Pancreas (tissue), 10 donors: Measurements from ENCODE around the gene CHRDL1. TPM values are rescaled to one million over a fixed set of nuclear protein-coding genes. Genes with fewer than 3 reads are reported as not detected.
A peak's percentile ranks its signal among the peaks of the same experiment; 100 is the strongest.
"Not testable (repeated sequence)": the region's sequence is repeated elsewhere in the genome, so short reads cannot be mapped to it uniquely, and the experiment has no call there.

Source experiments
- ATAC-seq, 4 donors: fragments of 200-7000 bp; cut with Tn5 transposase; one replicate each; pipeline versions ENCODE4 v1.8.0 to v1.9.1; 2020; ENCODE audit warnings: mild to moderate bottlenecking in 4 of 4, moderate library complexity in 4 of 4
- DNase-seq, 6 donors: peaks; one replicate each; pipeline ENCODE4 v3.0.0-alpha.2; 2020
- FAIRE-seq: peaks from 2 replicates; lab custom pipeline; 2012; peaks lifted over from hg19 to GRCh38; lab: Jason Lieb, UNC
- H3K27ac ChIP-seq, 4 donors: fragments of 200-600 bp; sonication (generic); 1 replicate in 3 of 4; 2 replicates in 1 of 4; pipeline versions ENCODE4 v1.5.0 to v1.8.0; 2020
- H3K27me3 ChIP-seq, 4 donors: fragments of 200-600 bp; one replicate each; pipeline ENCODE4 v1.8.0; 2021
- H3K36me3 ChIP-seq, 3 donors: fragments of 200-600 bp; sonication (generic) in 1 of 3; one replicate each; pipeline versions ENCODE4 v1.5.0 to v1.8.0; 2020 to 2021
- H3K4me1 ChIP-seq, 3 donors: fragments of 200-600 bp; one replicate each; pipeline ENCODE4 v1.8.0; 2021
- H3K4me3 ChIP-seq, 4 donors: fragments of 200-600 bp; sonication (generic) in 2 of 4; one replicate each; pipeline versions ENCODE4 v1.5.0 to v1.8.0; 2020 to 2021
- H3K9me3 ChIP-seq, 4 donors: fragments of 200-600 bp; one replicate each; pipeline ENCODE4 v1.8.0; 2021
- CTCF ChIP-seq, 4 donors: fragments of 200-600 bp; sonication (generic) in 3 of 4; IDR thresholded peaks; one replicate each; pipeline versions ENCODE4 v1.5.0 to v1.8.0; 2021; ENCODE audit warnings: antibody characterized with exemption in 4 of 4
- WGBS, 2 donors: extraction: QIAGEN DNeasy Blood & Tissue Kit; methylation state at CpG; one replicate each; pipeline ENCODE4 v1.1.7; 2013; 5-methylcytosine and 5-hydroxymethylcytosine counted together
- intact Hi-C, 3 donors: fragments of 100-400 bp; cut with DNase I; formaldehyde crosslinking; loops; one replicate each; pipeline versions ENCODE4 v1.11.1 to v1.14.2; 2022
- polyA plus RNA-seq, 2 donors: library from polyadenylated mRNA; stranded (reverse); fragments of 200-250 nt; gene quantifications; one replicate each; pipeline ENCODE4 v1.2.3, GENCODE V29; 2013
- total RNA-seq, 6 donors: library from RNA; stranded (reverse); fragmentation: NEBNext Ultra II Directional in 4 of 6; extraction: Animal tissue kit (Norgen Biotek cat#: 25700) in 4 of 6; gene quantifications; one replicate each; pipeline versions ENCODE4 v1.2.1 to v1.2.4, GENCODE V29; 2021 to 2023
- donor health status: healthy with polysubstance abuse.
- donor health status: DM: no; HTN: no; CAD: no; lungs with moderate emphysema.
- donor health status: DM: no; HTN: no; CAD: no.
- donor health status: control.
- donor health status: control.
- donor health status: Bipolar disorder and iron deficiency.
- donor health status: DM: yes; HTN: yes; CAD: no.
- donor health status: DM: no; HTN: no; CAD: no.
- donor health status: DM: no; HTN: no; CAD: no.
- donor health status: DM: yes; HTN: yes; CAD: no.

The CHRDL1 gene
- total and polyA plus RNA-seq, 8 donors: 1.0 to 9.6 (median 2.0) TPM

- TF ChIP-seq CTCF (IDR thresholded peaks at IDR 0.05): peak; percentile 26 to 63 (median 53)
- Histone ChIP-seq H3K4me1 (no peaks in the 10 kb centered on the region), H3K4me3 (no peak overlapping the region), H3K27me3 (no peaks in the 10 kb centered on the region), H3K27ac (no peak overlapping the region), H3K36me3 (no peaks in the 10 kb centered on the region), H3K9me3 (no peaks in the 10 kb centered on the region)
- intact Hi-C loops: no loop called here
- ATAC-seq (peak; percentile 72 to 94 (median 90)), FAIRE-seq (peak; percentile 23), DNase-seq (peak; percentile 19 to 67 (median 46))
- 30% methylated on average over 3 of the region's 3 CpGs for WGBS, 2 donors
Measured at GRCh38 chrX:110665223-110666002, 130.2 kb downstream of the CHRDL1 start.

GRCh38 chrX:110657073-110657472 lies 138.5 kb downstream of the CHRDL1 start:
- no peak for FAIRE-seq
- Histone ChIP-seq H3K4me1 (no peaks in the 10 kb centered on the region), H3K4me3 (no peak overlapping the region), H3K27me3 (peaks cover 0 to 4% (median 0%) of the 10 kb centered on the region in 4 donors), H3K27ac (no peak overlapping the region), H3K9me3 (no peaks in the 10 kb centered on the region), H3K36me3 (no peaks in the 10 kb centered on the region)
- no peak for TF ChIP-seq CTCF (IDR thresholded peaks at IDR 0.05)
- intact Hi-C loops: no loop called here
- DNase-seq: no peak
- WGBS, 2 donors: 14 to 40% methylated on average over 6 of the region's 6 CpGs
- ATAC-seq: no peak

- ATAC-seq, DNase-seq, H3K27me3 ChIP-seq, H3K4me3 ChIP-seq, H3K36me3 ChIP-seq, H3K4me1 ChIP-seq, H3K27ac ChIP-seq, intact Hi-C loops, FAIRE-seq, H3K9me3 ChIP-seq: not testable (repeated sequence)
Measured at GRCh38 chrX:110654280-110654679, 141.3 kb downstream of the CHRDL1 start.

- intact Hi-C loops: no loop called here
- Histone ChIP-seq H3K27me3 (no peaks in the 10 kb centered on the region), H3K4me1 (no peaks in the 10 kb centered on the region), H3K27ac (no peak overlapping the region), H3K4me3 (no peak overlapping the region), H3K9me3 (no peaks in the 10 kb centered on the region), H3K36me3 (no peaks in the 10 kb centered on the region)
- ATAC-seq (no peak), FAIRE-seq (no peak), DNase-seq (no peak)
- 52 to 64% methylated on average over 1 of the region's 1 CpG for WGBS, 2 donors
- TF ChIP-seq CTCF (IDR thresholded peaks at IDR 0.05): no peak
Measured at GRCh38 chrX:110646386-110646785, 149.2 kb downstream of the CHRDL1 start.
